ENCODE results near the gene TMEM8B. TPM values are rescaled to one million over a fixed set of nuclear protein-coding genes. Genes with fewer than 3 reads are reported as not detected.

The TMEM8B gene
- total RNA-seq, 1 donor from 2014 or later: 2.3 TPM

DNA sequence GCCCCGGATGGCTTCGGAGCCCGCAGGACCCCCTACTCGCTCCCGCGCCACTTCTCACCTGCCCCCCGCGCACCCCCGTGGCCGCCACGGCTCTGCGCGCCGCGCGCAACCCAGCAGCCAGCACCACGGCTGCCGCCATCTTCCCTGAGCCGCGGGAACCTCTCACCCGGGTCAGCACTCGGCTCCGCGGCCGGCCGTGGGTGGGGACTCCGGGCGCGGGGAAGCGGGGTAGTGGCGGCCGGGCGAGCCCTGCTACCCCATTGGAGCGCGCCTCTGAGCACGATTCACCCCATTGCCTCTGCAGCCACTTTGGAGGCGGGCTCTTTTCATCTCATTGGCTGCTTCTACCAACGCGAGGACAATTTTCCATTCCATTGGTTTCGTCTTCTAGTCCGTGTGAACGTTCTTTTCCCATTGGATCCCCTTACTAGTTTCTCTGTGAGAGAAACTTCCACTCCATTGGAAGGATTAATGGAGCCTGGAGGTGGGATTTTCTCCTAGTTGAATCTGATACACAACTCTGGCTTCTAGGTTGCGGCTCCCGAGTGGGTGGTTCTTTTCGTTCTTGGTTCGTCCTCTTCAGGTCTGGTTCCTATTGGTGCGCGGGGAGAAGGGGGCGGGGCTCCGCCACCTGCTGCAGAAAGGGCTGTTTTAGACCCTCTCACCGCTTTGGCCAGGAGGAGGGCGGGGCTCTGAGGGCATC lies 14.0 kb upstream of the TMEM8B start, which contains the start of gene HINT2:
Gene HINT2, minus strand, starts transcription at position 202 of the 703 bp plus-strand sequence. Its CDS starts 63 bp downstream, at position 139.
- Mint-ChIP-seq H3K36me3 (ENCODE audit: low read depth) (no peaks in the 10 kb centered on the region), H3K4me1 (peaks cover 35% of the 10 kb centered on the region), H3K27ac (peak within 1 kb of the TSS; percentile 98), H3K27me3 (peaks cover 4% of the 10 kb centered on the region), H3K4me3 (peak within 1 kb of the TSS; percentile 90), H3K9me3 (peaks cover 3% of the 10 kb centered on the region)
- peak; percentile 99 for DNase-seq
- intact Hi-C loops (cut with micrococcal nuclease): loop anchor here (1.0 to 10.0 kb wide), 9 partner anchors 14 to 743 kb away; partner anchors contain the start of genes ATOSB, CCDC107, CREB3 and NPR2

GRCh38 chr9:35816708-35817107 lies 12.3 kb upstream of the TMEM8B start:
- no peak overlapping the region for H3K4me3 Mint-ChIP-seq
- no peaks in the 10 kb centered on the region for H3K36me3 Mint-ChIP-seq (ENCODE audit: low read depth)
- peaks cover 4% of the 10 kb centered on the region for H3K27me3 Mint-ChIP-seq
- no peak overlapping the region for H3K27ac Mint-ChIP-seq
- H3K9me3 Mint-ChIP-seq: peaks cover 3% of the 10 kb centered on the region
- no peak for DNase-seq
- H3K4me1 Mint-ChIP-seq: peaks cover 25% of the 10 kb centered on the region
- intact Hi-C loops (cut with micrococcal nuclease): loop anchor here (10.0 kb wide), 2 partner anchors 588 to 702 kb away; partner anchors contain the start of genes ATOSB and RNF38

GRCh38 chr9:35818341-35818740 lies 10.7 kb upstream of the TMEM8B start:
- Mint-ChIP-seq H3K4me3 (no peak overlapping the region), H3K27me3 (peaks cover 7% of the 10 kb centered on the region), H3K36me3 (ENCODE audit: low read depth) (no peaks in the 10 kb centered on the region), H3K9me3 (peaks cover 3% of the 10 kb centered on the region), H3K4me1 (peaks cover 11% of the 10 kb centered on the region), H3K27ac (no peak overlapping the region)
- intact Hi-C loops (cut with micrococcal nuclease): loop anchor here (10.0 kb wide), 2 partner anchors 586 to 704 kb away; partner anchors contain the start of genes ATOSB and RNF38
- DNase-seq: no peak

- Mint-ChIP-seq H3K4me1 (peaks cover 4% of the 10 kb centered on the region), H3K27ac (no peak overlapping the region), H3K9me3 (peaks cover 3% of the 10 kb centered on the region), H3K4me3 (no peak overlapping the region), H3K36me3 (ENCODE audit: low read depth) (no peaks in the 10 kb centered on the region), H3K27me3 (peaks cover 7% of the 10 kb centered on the region)
- DNase-seq: no peak
- intact Hi-C loops (cut with micrococcal nuclease): no loop called here
Observed at GRCh38 chr9:35820076-35820475, 9.0 kb upstream of the TMEM8B start.

DNA sequence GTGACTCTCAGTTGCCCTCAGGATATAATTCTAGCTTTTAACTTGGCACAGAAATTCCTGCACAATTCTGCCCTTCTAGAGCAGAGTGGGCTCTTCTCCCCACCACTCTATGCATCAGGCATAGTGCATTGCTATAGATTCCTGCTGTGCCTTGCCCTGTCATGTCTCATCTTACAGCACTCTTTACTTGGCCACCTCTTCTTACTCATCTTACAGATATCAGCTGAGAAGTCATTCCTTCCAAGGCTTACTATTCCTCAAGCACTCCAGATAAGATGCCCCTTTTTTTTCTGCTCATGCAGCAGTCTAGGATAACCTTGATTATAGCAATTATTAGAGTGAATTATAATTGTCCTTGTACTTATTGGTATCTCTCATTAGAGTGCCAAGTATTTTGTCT lies 6.1 kb upstream of the TMEM8B start:
- Mint-ChIP-seq H3K9me3 (no peaks in the 10 kb centered on the region), H3K27ac (no peak overlapping the region), H3K4me1 (peaks cover 11% of the 10 kb centered on the region), H3K4me3 (no peak overlapping the region), H3K27me3 (peaks cover 6% of the 10 kb centered on the region), H3K36me3 (ENCODE audit: low read depth) (no peaks in the 10 kb centered on the region)
- DNase-seq: no peak
- intact Hi-C loops (cut with micrococcal nuclease): no loop called here

- no peaks in the 10 kb centered on the region for H3K36me3 Mint-ChIP-seq (ENCODE audit: low read depth)
- no peak overlapping the region for H3K4me3 Mint-ChIP-seq
- peak overlapping the region; percentile 9 for H3K27ac Mint-ChIP-seq
- H3K4me1 Mint-ChIP-seq: peaks cover 26% of the 10 kb centered on the region
- intact Hi-C loops (cut with micrococcal nuclease): loop anchor here (1.0 to 5.0 kb wide), 3 partner anchors 35 to 224 kb away; partner anchors contain the start of gene NPR2
- DNase-seq: peak; percentile 82
- H3K9me3 Mint-ChIP-seq: no peaks in the 10 kb centered on the region
- peaks cover 9% of the 10 kb centered on the region for H3K27me3 Mint-ChIP-seq
Observed at GRCh38 chr9:35826071-35826701, 2.8 kb upstream of the TMEM8B start.

DNA sequence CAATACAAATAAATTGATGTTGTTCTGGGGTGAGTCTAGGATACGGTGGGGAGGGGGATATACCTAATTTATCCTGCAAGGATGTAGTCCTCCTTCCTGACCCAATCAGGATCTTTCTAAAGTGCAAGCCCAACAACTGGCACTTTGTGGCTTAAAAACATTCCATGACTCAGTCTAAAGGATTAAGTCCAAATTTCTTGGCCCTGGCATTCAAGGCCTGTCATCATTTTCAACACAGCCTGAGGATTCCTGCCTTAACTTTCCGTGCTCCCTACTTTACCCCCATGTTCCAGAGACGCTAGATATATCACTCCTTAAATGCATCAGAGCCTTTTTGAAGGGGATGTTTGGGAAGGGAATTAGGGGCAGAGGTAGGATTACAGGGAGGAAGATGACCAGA lies 1.5 kb upstream of the TMEM8B start:
- Mint-ChIP-seq H3K9me3 (no peaks in the 10 kb centered on the region), H3K27ac (no peak overlapping the region), H3K4me3 (peak overlapping the region; percentile 93), H3K4me1 (peaks cover 26% of the 10 kb centered on the region), H3K36me3 (ENCODE audit: low read depth) (no peaks in the 10 kb centered on the region), H3K27me3 (peaks cover 9% of the 10 kb centered on the region)
- DNase-seq: no peak
- intact Hi-C loops (cut with micrococcal nuclease): loop anchor here (2.0 to 5.0 kb wide), 2 partner anchors 37 to 225 kb away; partner anchors contain the start of gene NPR2

DNA sequence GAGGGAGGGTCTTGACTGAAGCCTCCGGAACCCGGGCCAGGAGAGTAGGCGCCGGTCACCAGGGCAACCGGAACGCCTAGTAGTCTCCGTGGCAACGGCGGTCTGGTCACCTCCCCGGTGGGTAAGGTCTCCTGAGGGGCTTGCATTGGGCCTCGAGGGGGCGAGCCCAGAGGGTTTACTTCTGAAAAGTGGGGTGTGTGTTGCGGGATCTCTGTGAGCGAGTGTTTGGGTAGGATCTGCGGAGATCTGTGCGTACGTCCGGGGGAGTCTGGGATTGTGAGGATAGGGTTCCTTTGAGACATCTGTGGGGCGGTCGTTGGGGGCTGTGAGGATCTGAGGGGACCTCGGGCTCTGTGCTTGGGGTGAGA lies 328 bp upstream of the TMEM8B start, which contains the start of gene FAM221B:
Gene FAM221B, minus strand, starts transcription at position 17 of the 368 bp plus-strand sequence. CDS start 2,571 bp downstream, outside the sequence.
- H3K4me3 Mint-ChIP-seq: peak within 1 kb of the TSS; percentile 93
- DNase-seq: peak; percentile 84
- no peaks in the 10 kb centered on the region for H3K36me3 Mint-ChIP-seq (ENCODE audit: low read depth)
- intact Hi-C loops (cut with micrococcal nuclease): loop anchor here (1.0 to 5.0 kb wide), 2 partner anchors 13 to 226 kb away; partner anchors contain the start of gene HINT2
- peaks cover 29% of the 10 kb centered on the region for H3K4me1 Mint-ChIP-seq
- peak within 1 kb of the TSS; percentile 86 for H3K27ac Mint-ChIP-seq
- H3K27me3 Mint-ChIP-seq: peaks cover 6% of the 10 kb centered on the region
- H3K9me3 Mint-ChIP-seq: no peaks in the 10 kb centered on the region

DNA sequence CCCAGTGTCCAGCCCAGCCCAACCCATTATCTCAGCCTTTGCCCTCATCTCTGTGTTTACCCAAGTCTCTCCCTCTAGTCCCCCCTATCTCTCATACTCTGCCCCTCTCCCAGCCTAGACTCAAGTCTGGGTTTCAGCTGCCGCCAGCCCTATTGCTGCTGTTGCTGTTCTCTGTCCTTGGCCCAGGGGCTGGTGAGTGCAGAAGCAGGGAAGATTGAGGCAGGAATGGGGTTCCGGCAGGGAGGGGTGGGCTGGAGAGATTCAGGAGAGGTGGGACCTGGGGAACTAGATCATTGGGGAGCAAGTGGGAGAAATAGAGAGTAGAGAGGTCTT lies 702 bp downstream of the TMEM8B start:
- Mint-ChIP-seq H3K36me3 (ENCODE audit: low read depth) (no peaks in the 10 kb centered on the region), H3K4me1 (peaks cover 34% of the 10 kb centered on the region), H3K27me3 (peaks cover 6% of the 10 kb centered on the region), H3K27ac (peak overlapping the region; percentile 84), H3K4me3 (peak overlapping the region; percentile 90), H3K9me3 (no peaks in the 10 kb centered on the region)
- DNase-seq: no peak
- intact Hi-C loops (cut with micrococcal nuclease): loop anchor here (1.0 to 5.0 kb wide), 2 partner anchors 14 to 227 kb away; partner anchors contain the start of gene HINT2

- no peak overlapping the region for H3K27ac Mint-ChIP-seq
- intact Hi-C loops (cut with micrococcal nuclease): no loop called here
- no peak for DNase-seq
- no peak overlapping the region for H3K4me3 Mint-ChIP-seq
- H3K27me3 Mint-ChIP-seq: peaks cover 6% of the 10 kb centered on the region
- H3K36me3 Mint-ChIP-seq (ENCODE audit: low read depth): no peaks in the 10 kb centered on the region
- H3K9me3 Mint-ChIP-seq: no peaks in the 10 kb centered on the region
- H3K4me1 Mint-ChIP-seq: peaks cover 35% of the 10 kb centered on the region
Observed at GRCh38 chr9:35831040-35831439, 2.0 kb downstream of the TMEM8B start.

DNA sequence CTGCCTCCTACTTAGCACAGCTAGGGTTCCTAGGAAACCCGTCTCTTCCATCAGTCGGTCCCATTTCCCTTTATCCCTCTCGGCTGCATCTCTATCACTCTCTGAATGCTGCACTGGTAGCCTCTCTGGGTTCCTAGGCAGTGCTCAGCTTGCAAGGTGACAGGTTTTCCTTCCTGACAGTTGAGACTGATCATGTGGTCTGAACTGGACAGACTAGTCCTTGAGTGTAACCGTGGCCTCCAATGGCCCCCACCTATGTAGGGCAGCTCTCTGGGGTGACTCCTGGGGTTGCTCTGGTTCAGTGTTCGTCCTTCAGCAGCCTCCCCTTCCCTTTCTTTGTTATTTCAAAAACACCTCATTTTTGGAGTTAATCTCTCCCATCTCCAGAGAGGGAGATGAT lies 3.8 kb downstream of the TMEM8B start:
- no peaks in the 10 kb centered on the region for H3K36me3 Mint-ChIP-seq (ENCODE audit: low read depth)
- H3K27me3 Mint-ChIP-seq: peaks cover 3% of the 10 kb centered on the region
- peaks cover 25% of the 10 kb centered on the region for H3K4me1 Mint-ChIP-seq
- H3K9me3 Mint-ChIP-seq: no peaks in the 10 kb centered on the region
- intact Hi-C loops (cut with micrococcal nuclease): no loop called here
- DNase-seq: no peak
- H3K4me3 Mint-ChIP-seq: no peak overlapping the region
- H3K27ac Mint-ChIP-seq: no peak overlapping the region

- Mint-ChIP-seq H3K36me3 (ENCODE audit: low read depth) (no peaks in the 10 kb centered on the region), H3K9me3 (no peaks in the 10 kb centered on the region), H3K27me3 (peaks cover 3% of the 10 kb centered on the region), H3K4me1 (peaks cover 16% of the 10 kb centered on the region), H3K4me3 (no peak overlapping the region), H3K27ac (no peak overlapping the region)
- intact Hi-C loops (cut with micrococcal nuclease): no loop called here
- no peak for DNase-seq
Observed at GRCh38 chr9:35834260-35835215, 5.5 kb downstream of the TMEM8B start.

- intact Hi-C loops (cut with micrococcal nuclease): no loop called here
- H3K27me3 Mint-ChIP-seq: peaks cover 3% of the 10 kb centered on the region
- H3K9me3 Mint-ChIP-seq: no peaks in the 10 kb centered on the region
- H3K27ac Mint-ChIP-seq: no peak overlapping the region
- H3K36me3 Mint-ChIP-seq (ENCODE audit: low read depth): no peaks in the 10 kb centered on the region
- no peak overlapping the region for H3K4me3 Mint-ChIP-seq
- peaks cover 10% of the 10 kb centered on the region for H3K4me1 Mint-ChIP-seq
- DNase-seq: peak; percentile 72
Observed at GRCh38 chr9:35835216-35835632, 6.2 kb downstream of the TMEM8B start.

Data from activated CD4-positive, alpha-beta T cell treated with anti-CD3 and anti-CD28 coated beads, Interleukin-2, amount 10 ng/mL, durations not matched to agents 24 days and 14 days (primary cell).